HG03520 (cell line): Measurements from ENCODE around the gene PSMB7.
"Not testable (repeated sequence)": the region's sequence is repeated elsewhere in the genome, so short reads cannot be mapped to it uniquely, and the experiment has no call there.

Experiments
- ATAC-seq: cut with Tn5 transposase; IDR thresholded peaks from one replicate; pipeline ENCODE4 v1.9.1; 2021; ENCODE audit warnings: mild to moderate bottlenecking, moderate library complexity; ENCODE audit not compliant: unreplicated experiment

Gene PSMB7

DNA sequence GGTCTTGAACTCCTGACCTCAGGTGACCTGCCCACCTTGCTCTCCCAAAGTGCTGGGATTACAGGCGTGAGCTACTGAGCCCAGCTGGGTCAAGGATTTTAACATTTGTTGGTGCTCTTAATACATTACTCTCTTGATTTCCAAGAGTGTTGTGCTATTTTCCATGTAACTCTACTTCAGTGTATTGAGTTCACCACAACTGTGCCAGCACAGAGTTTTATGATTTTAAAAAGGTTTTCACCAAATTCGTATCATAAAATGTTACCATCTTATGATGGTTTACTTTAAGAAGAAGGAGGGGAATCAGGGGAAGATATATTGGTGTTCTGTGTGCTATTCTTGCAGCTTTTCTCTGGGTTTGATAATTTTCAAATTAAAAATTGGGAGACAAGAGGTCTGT lies 28.4 kb upstream of the PSMB7 start:
- ATAC-seq = no peak

DNA sequence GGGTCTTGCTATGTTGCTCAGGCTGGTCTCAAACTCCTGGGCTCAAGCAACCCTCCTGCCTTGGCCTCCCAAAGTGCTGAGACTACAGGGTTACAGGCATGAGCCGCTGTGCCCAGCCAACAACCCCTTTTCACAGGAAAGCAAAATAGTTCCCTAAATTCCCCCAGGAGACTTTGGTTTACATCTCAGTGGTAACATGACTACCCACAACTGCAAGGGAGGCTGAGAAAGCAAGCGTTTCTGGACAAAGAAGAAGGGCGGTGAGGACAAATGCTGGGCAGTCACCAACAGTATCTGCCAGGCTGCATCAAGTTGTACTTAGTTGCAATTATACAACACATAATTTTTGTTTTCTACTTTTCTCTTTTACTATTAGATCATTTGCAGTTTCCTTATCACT lies 27.6 kb upstream of the PSMB7 start:
- no peak for ATAC-seq

DNA sequence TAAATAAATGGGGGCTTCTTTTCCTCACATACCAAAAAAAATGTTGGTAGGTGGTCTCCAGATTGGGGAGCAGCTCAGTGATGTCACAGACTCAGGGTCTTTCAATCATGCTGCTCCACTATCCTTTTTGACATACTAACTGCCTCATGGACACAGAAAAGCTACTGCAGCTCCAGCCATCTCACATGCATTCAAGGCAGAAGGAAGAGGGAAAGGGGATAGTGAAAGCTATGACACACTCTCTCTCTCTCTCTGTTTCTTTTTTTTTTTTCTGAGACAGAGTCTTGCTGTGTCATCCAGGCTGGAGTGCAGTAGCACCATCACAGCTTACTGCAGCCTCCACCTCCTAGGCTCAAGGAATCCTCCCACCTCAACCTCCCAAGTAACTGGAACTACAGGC lies 27.1 kb upstream of the PSMB7 start:
- ATAC-seq = no peak

DNA sequence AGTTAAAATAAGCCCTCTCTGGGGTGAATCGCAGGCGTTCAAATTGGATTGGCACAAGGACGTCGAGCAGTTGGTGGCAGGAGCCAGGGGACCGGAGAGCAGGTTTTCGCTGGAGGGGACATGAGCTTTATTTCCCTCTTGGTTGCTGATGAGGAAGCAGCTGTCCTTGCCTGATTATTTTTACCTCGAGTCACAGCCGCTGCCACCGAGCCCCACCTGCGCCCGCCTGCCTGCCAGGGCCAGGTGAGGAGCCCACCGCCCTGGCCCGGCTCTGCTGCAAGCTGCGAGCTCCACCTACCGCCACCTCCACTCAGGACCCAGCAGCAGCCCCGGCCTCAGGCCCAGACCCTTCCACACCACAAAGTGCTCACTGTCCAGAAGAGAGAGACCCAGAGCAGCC lies 26.0 kb upstream of the PSMB7 start:
- ATAC-seq = no peak

DNA sequence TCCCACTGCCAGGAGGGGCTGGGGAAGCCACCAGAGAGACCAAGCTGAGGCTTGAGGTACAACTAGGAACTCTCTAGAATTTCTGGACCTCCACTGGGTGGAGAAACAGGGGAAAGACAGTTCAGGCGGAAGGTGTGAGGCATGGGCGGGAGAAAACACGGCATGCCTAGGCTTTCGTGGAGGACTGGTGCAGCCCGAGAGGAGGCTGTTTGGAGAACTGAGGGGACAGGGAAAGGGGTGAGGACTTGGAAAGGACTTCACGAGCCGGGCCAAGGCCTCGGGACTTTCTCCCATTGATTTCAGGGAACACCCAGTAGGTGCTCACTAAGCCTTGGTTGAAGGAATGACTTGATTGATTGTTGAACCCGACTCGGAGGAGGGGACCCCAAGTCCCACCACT lies 25.5 kb upstream of the PSMB7 start:
- ATAC-seq = no peak

DNA sequence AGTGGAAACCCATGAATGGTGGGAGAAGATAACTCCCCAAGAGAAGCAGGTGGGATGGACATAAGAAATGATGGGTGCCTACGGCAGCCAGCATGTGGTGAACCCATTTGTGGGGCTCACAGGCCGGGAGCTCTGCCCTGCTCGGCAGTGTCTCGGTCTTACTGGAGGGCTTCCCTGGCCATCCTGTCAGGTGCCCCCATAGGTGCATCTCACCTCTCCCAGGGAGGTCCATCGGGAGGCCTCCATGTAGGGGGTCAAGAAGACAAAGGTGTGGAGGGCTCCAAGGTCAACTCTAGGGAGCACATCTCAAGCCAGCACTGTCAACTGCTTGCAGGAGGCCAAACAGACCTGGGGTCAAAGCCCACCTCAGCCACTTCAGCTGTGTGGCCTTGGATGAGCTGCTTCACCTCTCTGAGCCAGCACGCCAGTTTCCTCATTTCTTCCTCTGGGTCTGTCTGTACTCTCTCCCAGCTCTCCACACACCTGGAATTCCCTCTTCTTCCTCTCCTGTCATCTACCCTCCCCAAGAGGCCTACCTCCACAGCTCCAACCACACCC lies 24.5 kb upstream of the PSMB7 start:
- ATAC-seq = no peak

DNA sequence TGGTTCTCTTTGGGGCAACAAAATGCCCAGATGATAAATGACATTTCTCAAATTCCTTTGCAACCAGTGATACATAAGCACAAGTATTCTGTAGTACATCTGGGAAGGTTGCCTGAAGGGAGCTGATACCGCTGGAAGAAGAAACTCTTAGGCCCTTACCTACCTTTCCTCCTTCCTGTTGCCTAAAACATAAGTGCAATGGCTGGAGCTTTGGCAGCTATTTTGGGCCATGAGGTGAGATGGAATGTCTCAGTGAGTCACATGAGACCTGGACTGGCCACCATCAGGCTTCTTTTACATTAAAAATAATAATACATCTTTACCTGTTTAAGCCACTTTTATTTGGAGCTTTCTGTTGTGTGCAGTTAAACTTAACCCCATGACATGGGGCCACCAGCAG lies 23.8 kb upstream of the PSMB7 start:
- no peak for ATAC-seq

DNA sequence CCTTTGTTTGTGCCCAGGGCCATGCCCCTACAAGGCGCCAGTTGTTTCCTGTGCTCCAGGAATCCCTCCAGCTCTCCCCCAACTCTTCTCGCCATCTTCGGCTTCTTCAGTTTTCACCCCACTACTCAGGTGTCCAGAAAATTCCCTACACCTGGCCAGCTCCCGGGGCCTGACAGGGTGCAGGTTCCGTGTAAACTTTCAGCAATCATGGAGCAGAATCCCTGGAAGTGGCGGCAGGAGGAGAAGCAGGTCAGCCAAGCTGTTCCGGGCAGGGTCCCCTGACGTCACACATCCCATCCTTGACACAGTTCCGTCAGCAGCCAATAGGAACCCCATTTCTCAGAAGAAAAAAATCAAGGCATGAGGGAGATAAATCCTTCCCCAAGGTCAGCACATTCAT lies 22.8 kb upstream of the PSMB7 start:
- no peak for ATAC-seq

DNA sequence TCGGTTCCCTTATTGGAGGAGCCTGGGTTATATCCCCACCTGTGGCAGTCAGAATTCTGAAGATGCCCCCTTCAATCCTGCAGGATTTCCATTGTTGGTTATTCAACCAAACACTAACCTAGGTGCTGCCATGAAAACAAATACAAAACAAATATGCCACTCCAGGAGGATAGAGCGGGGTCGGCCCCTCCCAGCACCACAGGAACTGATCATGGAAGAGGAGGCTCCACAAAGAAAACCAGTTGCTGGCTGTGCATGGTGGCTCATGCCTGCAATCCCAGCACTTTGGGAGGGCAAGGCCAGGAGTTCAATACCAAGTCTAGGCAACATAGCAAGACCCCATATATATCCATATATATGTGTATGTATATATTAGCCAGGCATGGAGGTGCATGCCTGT lies 21.8 kb upstream of the PSMB7 start:
- ATAC-seq = no peak

DNA sequence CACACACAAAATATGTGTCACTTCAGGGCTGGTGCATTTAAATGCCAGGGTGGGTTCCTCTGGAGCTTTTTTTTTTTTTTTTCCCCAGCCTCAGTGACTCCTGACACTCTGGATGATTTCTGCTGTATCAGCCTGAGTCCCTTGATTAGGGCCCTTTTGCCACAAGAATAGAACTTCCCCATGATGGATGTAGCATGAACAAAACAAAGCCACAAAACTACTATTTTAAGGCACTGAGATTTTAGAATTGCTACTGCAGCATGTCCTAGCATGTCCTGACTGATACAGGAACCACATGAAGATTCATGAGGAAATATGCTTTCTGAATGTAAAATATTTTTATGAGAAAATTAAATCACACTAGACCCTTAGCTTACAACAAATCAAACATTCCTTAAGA lies 21.1 kb upstream of the PSMB7 start:
- ATAC-seq = no peak

DNA sequence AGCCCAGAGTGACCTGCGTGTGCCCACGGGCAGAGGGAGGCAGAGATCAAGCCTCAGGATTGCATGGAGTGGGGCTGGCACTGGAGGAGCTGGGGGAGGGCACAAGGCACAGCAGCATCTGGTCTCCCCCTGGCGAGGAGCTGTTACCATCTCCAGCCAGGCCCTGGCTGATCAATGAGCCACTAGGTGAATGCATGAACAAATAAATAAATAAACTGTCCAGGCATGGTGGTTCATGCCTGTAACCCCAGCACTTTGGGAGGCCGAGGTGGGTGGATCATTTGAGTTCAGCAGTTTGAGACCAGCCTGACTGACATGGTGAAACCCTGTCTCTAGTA lies 14.3 kb upstream of the PSMB7 start:
- ATAC-seq = no peak

DNA sequence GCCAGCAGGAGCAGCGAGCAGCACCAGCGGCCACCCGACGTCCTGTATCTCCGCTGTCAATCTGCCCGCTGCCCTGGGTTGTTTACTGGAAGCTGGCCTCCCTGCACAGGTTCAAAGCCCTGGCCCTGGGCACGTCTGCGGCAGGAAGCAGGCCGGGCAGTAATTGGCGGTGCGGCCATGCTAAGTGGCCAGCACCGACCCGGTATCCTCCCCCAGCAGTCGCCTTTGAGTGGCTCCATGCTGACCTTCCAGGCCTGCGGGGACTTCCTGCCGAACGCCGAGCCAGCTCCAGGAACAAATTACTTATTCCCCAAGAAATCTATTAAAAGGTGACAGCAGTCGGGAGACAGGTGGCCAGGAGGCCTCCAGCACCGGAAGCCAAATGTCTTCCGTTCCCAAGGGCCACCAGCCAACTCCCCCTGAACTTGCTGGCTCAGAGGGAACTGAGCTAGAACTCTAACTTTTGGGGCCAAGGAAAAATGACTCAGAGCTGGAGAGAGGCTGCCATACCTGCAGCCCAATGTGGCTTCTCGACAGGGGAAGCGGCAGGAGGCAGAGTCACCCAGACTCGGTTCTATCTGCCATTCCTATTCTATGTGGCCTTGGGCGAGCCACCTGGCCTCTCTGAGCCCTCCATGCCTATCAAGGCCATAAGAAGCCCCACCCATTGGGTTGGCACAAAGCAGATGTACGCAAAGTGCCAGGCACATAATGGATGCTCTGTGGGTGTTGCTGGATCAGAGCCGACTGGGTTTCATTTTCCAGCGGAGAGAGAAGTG lies 13.7 kb upstream of the PSMB7 start:
- ATAC-seq = no peak

DNA sequence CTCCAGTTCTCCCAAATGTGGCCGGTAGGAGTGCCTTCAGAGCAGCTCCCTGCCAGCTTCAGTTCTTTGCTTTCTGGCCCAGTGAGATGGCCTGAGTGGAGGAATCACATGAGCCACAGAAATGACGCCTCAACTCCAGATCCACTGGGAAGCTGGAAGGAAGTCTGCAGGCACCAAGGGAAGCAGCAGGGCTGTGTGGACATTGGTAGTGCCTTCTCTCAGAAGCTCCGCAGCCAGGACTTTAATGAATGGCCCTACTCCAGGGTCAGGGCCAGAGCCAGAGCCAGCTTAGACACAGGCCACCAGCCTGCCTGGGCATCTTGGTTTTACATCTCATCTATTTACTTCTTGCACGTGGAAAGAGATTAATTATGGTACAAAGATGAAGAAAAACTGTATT lies 12.0 kb upstream of the PSMB7 start:
- no peak for ATAC-seq

DNA sequence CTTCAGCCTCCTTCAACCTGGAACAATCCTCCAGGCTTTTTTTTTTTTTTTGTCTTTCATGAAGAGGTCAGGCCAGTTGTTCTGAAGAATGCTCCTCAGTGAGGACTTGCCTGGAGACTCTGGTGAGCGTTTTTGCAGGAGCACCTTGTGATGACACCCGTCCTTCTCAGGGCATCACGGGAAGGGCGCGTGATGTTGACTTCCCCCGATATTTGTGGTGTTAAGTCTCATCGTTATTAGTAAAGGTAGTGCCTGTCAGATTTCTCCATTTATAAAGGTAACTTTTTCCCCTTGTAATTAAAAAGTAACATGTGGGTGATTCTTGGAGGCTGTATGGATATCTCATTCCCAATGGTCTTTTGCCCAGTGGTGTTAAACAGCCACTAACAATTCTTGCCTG lies 11.1 kb upstream of the PSMB7 start:
- no peak for ATAC-seq

DNA sequence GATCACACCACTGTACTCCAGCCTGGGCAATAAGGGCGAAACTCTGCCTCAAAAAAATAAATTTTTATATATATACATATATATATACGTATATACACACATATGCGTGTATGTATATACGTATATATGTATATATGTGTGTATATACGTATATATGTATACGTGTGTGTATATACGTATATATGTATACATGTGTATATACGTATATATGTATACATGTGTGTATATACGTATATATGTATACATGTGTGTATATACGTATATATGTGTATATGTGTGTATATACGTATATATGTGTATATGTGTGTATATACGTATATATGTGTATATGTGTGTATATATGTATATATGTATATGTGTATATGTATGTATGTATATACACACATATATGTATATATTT lies 10.5 kb upstream of the PSMB7 start:
- not testable (repeated sequence) for ATAC-seq

DNA sequence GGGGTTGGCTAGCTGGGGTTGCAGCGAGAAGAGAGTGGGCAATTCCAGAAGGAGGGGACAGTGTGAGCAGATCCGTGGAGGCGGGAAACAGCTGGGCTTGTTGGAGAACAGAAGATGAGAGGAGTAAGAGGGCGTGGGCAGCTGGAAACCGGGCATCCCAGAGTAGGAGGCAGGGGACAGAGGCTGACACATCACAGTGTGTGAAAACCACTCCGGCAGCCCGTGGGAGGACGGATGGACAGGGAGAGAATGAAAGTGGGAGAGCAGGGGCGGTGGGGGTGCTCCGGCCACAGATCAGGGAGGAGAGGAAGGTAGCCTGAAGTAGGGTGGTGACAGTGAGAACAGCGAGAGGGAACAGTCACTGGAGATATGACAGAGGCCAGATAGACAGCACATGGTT lies 8.3 kb upstream of the PSMB7 start:
- ATAC-seq = no peak

DNA sequence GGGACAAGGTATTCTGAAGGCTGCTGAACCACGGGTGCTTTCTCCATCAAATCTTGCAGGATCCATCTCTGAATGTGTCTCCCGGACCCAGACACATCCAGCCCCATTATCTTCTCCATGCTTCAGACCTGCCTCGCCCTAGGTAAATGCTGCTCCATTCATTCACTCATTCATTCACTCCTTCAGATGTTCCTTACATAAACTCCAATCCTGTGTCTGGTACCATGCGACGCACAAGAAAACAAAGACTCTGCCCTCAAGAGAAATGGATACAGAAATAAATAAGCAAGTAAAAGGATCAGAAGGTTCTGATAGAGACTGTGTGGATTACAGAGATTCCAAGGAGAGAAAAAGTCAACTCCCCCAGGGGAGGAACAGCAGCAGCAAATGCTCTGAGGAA lies 7.9 kb upstream of the PSMB7 start:
- no peak for ATAC-seq

DNA sequence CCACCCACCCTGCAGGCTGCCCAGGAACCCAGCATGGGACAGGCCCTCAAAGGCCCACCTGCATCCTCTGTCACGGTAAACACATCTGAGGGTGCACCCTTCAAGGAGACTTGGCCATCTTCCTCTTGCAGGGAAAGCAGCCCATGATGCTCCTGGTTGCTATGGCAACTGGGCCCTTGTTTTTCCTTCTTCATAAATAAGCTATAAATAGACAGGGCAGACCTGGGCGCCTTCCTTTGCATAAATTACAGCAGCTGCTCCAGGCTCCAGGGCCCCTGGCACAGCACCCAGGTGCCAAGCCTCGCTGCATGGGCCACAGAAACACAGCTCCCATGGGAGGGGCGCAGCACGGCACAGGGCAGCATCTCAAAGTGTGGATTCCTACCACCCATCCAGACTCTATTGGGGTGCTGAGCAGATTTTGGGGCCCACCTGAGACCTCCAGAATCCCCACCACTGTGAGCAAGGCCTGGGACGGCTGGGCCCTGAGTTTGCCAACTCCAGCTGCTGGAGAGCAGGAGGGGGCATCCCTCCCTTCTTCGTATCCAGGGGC lies 5.8 kb upstream of the PSMB7 start:
- ATAC-seq = no peak

DNA sequence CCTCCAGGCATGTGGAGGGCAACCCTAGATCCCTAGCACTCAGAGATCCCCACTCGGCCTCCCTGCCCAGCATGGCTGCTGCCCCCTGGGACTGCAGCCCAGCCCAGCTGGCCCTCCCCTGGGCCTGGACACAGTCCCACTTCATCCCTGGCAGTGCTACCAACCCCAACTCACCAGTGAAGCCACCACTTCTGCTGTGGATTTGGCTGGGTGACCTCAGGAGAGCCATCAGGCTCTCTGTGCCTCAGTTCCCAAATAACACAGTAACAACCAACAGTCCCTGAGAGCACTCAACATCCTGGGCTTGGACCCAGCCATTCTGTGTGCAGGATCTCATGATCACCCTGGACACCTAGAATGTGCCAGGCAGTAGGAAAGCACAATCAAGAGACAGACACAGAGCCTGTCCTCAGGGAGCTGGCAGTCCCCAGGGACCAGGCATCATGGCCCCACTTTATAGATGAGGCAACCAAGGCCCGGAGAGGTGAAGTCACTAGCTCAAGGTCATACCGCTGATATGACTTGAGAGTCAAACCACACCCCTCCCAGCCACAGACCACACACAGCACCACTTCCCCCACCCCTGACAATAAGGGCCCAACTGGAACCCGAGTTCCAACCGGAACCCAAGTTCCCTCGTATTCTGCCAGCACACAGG lies 4.7 kb upstream of the PSMB7 start:
- no peak for ATAC-seq

DNA sequence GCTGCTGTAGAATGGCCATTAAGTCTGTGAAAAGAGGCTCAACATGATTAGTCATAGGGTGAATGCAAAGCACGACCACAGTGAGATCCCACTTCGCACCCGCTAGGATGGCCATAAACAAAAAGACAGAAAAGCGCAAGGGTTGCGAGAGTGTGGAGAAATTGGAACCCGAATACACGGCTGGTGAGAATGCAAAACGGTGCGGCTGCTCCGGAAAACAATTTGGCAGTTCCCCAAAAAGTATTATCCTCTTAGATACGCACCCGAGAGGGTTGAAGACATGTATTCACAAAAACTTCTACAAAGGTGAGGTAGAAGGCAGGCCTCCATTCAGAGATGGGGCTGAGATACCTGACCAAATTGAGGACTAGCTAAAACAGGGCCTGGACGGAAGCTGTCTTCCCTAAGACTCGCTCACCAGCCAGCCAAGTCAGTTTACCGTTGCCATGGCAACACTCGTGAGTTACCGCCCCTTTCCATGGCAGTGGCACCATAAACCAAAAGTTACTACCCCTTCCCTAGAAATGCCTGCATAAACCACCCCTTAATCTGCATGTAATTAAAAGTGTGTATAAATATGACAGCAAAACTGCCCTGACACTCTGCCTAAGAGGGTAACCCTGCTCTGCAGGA lies 726 bp upstream of the PSMB7 start:
- ATAC-seq = no peak

DNA sequence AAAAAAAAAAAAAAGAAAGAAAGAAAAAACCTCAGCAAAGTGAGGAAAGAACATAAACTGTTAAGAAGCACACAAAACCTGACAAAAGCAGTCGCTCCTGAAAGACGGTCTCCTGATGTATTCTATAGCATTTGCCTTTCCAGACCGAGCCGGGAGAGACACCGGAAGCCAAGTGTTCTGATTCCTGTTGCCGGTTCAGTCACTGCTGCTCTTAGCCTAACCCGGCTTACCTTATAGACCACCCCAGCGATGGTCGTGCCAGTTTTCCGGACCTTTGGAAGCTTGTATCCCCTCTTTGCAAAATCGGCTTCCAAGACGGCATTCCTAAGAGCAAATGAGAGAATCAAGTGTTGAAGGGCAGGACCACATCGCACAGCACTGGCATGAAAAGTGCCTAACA lies 630 bp downstream of the PSMB7 start:
- no peak for ATAC-seq

DNA sequence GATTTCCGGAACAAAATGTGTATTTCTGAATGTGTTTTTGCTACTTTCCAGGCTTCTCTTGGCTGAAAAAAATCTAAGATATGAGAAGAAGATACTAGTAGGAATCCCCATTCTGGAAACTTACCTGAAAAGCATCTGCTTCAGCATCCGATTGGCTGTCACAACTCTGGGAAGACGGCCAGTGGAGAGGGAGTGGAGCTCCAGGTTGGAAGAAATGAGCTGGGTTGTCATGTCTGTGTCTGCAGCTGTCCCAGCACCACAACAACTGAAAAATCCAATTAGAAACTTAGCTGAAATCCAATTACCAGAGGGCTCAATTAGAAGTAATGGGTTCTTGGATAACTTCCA lies 3.0 kb downstream of the PSMB7 start:
- ATAC-seq = no peak
